Right atrium auricular region (tissue), 2 donors: Measurements from ENCODE around the gene SLC44A2. TPM values are rescaled to one million over a fixed set of nuclear protein-coding genes. Genes with fewer than 3 reads are reported as not detected.

Source experiments
- DNase-seq: peaks from one replicate; pipeline ENCODE4 v3.0.0-alpha.2; 2019; ENCODE audit warnings: low spot score
- H3K27ac ChIP-seq, 2 donors: fragments of 200-600 bp; sonication (generic); 1 replicate in 1 of 2; 2 replicates in 1 of 2; pipeline ENCODE4 v1.5.1; 2016 to 2019
- H3K27me3 ChIP-seq, 2 donors: fragments of 200-600 bp; sonication (generic); one replicate each; pipeline versions ENCODE4 v1.5.1 to v1.6.0; 2017 to 2019
- H3K36me3 ChIP-seq: fragments of 200-600 bp; sonication (generic); one replicate; pipeline ENCODE4 v1.5.1; 2016
- H3K4me1 ChIP-seq, 2 donors: fragments of 200-600 bp; sonication (generic); one replicate each; pipeline versions ENCODE4 v1.5.1 to v1.6.0; 2017 to 2019
- H3K4me3 ChIP-seq, 2 donors: fragments of 200-600 bp; sonication (generic); 1 replicate in 1 of 2; 2 replicates in 1 of 2; pipeline ENCODE4 v1.5.1; 2017 to 2019; ENCODE audit warnings: mild to moderate bottlenecking in 1 of 2, moderate library complexity in 1 of 2
- H3K9me3 ChIP-seq, 2 donors: fragments of 200-600 bp; sonication (generic); one replicate each; pipeline ENCODE4 v1.5.1; 2019
- total RNA-seq, 2 donors: library from RNA; depleted of rRNA; stranded (reverse); fragments of >200 nt; gene quantifications; one replicate each; pipeline ENCODE4 v1.1.0, GENCODE V29; 2016
- TF ChIP-seq, protein P1 (sequence below), 2 donors: fragments of 200-600 bp; sonication (generic); IDR thresholded peaks; one replicate each; pipeline ENCODE4 v1.5.1; 2019; ENCODE audit warnings: antibody characterized with exemption in 2 of 2

Gene SLC44A2
- total RNA-seq, 2 donors from 2014 or later: 91.3 to 96.2 TPM

DNA sequence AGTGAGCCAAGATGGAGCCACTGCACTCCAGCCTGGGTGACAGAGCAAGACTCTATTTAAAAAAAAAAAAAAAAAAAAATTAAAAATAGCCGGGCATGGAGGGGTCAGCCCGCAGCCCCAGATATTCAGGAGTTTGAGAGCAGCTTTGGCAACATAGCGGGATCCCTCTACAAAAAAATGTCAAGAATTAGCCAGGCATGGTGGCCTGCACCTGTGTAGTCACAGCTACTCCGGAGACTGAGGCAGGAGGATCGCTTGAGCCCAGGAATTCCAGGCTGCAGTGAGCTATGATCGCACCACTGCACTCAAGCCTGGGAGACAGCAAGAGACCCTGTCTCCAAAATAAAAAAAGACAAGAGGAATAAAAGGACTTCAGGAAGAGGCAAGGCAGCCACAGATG is 39.0 kb upstream of the SLC44A2 start:
- peaks cover 0 to 4% of the 10 kb centered on the region in 2 donors for H3K27me3 ChIP-seq
- TF ChIP-seq, protein P1, sequence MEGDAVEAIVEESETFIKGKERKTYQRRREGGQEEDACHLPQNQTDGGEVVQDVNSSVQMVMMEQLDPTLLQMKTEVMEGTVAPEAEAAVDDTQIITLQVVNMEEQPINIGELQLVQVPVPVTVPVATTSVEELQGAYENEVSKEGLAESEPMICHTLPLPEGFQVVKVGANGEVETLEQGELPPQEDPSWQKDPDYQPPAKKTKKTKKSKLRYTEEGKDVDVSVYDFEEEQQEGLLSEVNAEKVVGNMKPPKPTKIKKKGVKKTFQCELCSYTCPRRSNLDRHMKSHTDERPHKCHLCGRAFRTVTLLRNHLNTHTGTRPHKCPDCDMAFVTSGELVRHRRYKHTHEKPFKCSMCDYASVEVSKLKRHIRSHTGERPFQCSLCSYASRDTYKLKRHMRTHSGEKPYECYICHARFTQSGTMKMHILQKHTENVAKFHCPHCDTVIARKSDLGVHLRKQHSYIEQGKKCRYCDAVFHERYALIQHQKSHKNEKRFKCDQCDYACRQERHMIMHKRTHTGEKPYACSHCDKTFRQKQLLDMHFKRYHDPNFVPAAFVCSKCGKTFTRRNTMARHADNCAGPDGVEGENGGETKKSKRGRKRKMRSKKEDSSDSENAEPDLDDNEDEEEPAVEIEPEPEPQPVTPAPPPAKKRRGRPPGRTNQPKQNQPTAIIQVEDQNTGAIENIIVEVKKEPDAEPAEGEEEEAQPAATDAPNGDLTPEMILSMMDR (IDR thresholded peaks at IDR 0.05): no peak
- peaks cover 0 to 1% of the 10 kb centered on the region in 2 donors for H3K4me1 ChIP-seq
- H3K4me3 ChIP-seq: no peak overlapping the region
- no peaks in the 10 kb centered on the region for H3K9me3 ChIP-seq
- DNase-seq: no peak
- H3K27ac ChIP-seq: no peak overlapping the region
- H3K36me3 ChIP-seq: no peaks in the 10 kb centered on the region

DNA sequence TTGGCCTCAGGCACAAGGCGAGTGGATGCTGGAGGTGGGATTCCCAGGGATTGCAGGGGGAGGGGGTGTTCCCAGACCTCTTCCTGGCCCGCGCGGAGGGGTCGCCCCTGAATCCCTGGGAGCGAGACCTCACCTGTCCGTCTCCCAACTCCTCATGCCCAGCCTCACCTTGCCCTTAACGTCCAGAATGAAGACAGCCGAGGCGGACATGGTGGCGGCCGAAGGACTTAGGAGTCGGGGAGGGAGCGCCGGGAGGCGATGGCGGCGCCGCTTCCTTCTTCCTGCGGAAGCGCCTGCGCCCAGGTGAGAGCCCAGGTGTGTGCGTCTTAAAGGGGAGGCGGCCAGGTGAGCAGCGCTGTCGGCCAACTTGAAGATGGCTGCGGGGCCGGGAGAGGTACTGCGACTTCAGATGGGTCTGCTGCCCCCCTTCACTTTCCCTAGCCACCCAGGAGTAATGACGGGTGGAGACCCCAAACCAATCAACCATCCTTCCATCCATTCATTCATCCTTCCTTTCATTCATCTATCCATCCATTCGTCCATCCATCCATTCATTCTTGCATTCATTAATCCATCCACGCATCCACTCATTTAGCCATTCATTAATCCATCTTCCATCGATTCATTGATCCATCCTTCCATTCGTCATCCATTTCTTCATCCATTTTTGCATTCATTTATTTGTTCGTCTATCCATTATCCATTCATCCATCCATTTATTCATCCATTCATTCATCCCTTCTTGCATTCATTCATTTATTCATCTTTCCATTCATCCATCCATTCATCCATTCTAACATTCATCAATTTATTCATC is 38.1 kb upstream of the SLC44A2 start, which contains the start of gene AP1M2:
TSS of gene AP1M2 (minus strand) at position 291 of the 817 bp plus-strand sequence. CDS start at position 210, 81 bp downstream.
- Histone ChIP-seq H3K27me3 (peaks cover 0 to 4% of the 10 kb centered on the region in 2 donors), H3K9me3 (no peaks in the 10 kb centered on the region), H3K27ac (no peak within 1 kb of the TSS), H3K4me1 (no peaks in the 10 kb centered on the region), H3K4me3 (no peak within 1 kb of the TSS), H3K36me3 (no peaks in the 10 kb centered on the region)
- DNase-seq: no peak
- TF ChIP-seq, protein P1 (IDR thresholded peaks at IDR 0.05): no peak

DNA sequence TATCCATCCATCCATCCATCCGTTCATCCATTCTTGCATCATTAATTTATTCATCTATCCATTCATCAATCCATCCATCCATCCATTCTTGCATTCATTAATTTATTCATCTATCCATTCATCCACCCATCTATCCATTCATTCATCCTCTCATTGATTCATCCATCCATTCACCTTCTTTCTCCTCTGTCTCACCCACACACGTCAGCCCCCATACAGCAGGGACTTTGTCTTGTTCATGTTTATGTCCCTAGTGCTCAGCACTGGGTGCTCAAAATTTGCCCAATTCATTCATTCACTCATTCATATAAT is 37.6 kb upstream of the SLC44A2 start:
- Histone ChIP-seq H3K27me3 (peaks cover 0 to 4% of the 10 kb centered on the region in 2 donors), H3K4me1 (no peaks in the 10 kb centered on the region), H3K9me3 (no peaks in the 10 kb centered on the region), H3K4me3 (no peak overlapping the region), H3K27ac (no peak overlapping the region), H3K36me3 (no peaks in the 10 kb centered on the region)
- TF ChIP-seq, protein P1 (IDR thresholded peaks at IDR 0.05): no peak
- DNase-seq: no peak

DNA sequence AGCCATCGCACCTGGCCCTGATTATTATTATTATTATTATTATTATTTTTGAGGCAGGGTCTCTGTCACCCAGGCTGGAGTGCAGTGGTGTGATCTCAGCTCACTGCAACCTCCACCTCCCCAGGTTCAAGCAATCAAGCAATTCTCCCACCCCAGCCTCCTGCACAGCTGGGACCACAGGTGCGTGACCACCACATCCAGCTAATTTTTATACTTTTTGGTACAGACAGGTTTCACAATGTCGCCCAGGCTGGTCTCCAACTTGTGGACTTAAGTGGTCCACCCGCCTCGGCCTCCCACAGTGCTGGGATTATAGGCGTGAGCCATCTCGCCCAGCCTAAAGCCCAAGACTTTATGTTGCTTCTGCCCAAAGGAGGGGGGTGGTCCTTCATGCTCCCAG is 32.2 kb upstream of the SLC44A2 start:
- Histone ChIP-seq H3K4me1 (peaks cover 0 to 14% of the 10 kb centered on the region in 2 donors), H3K36me3 (no peaks in the 10 kb centered on the region), H3K27ac (peak overlapping the region in 1 of 2 donors; percentile 13), H3K27me3 (no peaks in the 10 kb centered on the region), H3K9me3 (no peaks in the 10 kb centered on the region), H3K4me3 (no peak overlapping the region)
- TF ChIP-seq, protein P1 (IDR thresholded peaks at IDR 0.05): no peak
- DNase-seq: no peak

DNA sequence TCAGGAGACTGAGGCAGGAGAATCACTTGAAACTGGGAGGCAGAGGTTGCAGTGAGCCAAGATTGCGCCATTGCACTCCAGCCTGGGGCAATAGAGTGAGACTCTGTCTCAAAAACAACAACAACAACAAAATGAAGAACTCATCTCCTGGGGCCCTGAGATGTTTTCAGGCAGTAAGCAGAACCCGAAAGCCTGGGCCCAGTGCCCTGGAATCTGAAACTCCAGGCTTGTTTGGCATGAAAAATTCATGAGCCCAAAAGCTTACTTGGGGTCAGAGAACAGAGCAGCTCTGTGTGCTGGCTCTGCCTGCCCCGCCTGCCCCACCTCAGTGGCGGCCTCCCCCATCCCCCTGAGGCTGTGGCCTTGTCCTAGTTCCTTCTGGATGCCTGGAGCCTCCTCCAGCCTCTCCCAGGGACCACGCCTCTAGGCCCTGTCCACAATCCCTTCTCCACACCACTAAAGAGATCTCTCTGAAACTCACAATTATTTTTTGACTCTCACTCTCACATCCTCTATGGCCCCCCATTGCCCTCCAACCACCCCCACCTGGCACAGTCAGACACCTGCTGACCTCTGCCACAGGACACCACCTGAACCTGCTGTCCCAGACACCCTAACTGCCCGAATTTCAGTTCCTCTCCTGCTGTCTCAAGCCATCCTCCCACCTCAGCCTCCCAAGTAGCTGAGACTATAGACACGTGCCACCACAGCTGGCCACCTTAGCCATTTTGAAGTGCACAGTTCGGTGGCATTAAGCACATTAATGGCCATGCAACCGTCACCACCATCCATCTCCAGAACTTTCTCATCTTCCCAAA is 31.3 kb upstream of the SLC44A2 start:
- no peaks in the 10 kb centered on the region for H3K27me3 ChIP-seq
- TF ChIP-seq, protein P1 (IDR thresholded peaks at IDR 0.05): no peak
- H3K36me3 ChIP-seq: no peaks in the 10 kb centered on the region
- peaks cover 0 to 14% of the 10 kb centered on the region in 2 donors for H3K4me1 ChIP-seq
- no peak overlapping the region for H3K27ac ChIP-seq
- no peaks in the 10 kb centered on the region for H3K9me3 ChIP-seq
- no peak overlapping the region for H3K4me3 ChIP-seq
- peak; percentile 59 for DNase-seq
